GM18867 (cell line): ENCODE results near the gene FBXO11.

Source experiments
- ATAC-seq: cut with Tn5 transposase; IDR thresholded peaks from one replicate; pipeline ENCODE4 v1.9.1; 2021; ENCODE audit warnings: mild to moderate bottlenecking, moderate library complexity; ENCODE audit not compliant: unreplicated experiment

FBXO11 gene

GRCh38 chr2:47798631-47799030 lies 107.7 kb downstream of the FBXO11 start:
- ATAC-seq, result no peak

DNA sequence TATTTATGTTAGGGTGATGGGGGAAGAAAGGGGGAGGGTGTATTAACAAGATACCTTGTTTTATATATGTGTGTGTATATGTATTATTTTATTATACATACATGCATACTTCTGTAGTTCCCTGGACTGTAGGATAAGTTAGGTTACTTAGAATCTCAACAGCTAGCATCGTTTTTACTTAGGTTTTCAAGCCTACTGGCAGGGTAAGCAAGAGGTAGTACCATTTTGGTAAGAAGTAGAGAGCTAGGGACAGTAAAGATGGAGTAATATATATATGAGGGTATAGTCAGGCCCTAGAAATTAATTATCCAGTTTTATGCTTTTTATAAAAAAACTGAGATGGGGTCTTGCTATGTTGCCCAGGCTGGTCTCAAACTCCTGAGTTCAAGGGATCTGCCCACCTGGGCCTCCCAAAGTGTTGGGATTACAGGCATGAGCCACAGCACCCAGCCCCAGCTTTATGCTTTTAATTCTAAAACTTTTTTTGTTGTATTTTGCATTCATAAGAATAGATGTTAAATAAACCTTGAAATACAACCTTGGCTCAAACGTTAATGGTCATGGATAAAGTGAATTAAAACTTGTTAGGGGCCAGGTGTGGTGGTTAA lies 110.1 kb downstream of the FBXO11 start:
- ATAC-seq, result no peak

GRCh38 chr2:47785986-47786385 lies 120.3 kb downstream of the FBXO11 start:
- no peak for ATAC-seq

- no peak for ATAC-seq
Observed at GRCh38 chr2:47784352-47784851, 121.9 kb downstream of the FBXO11 start.

GRCh38 chr2:47783486-47784351 lies 122.6 kb downstream of the FBXO11 start:
- peak; percentile 16 for ATAC-seq

- peak; percentile 88 for ATAC-seq
Observed at GRCh38 chr2:47782671-47783485, 123.4 kb downstream of the FBXO11 start, which contains the start of gene MSH6. TSS of gene MSH6 (plus strand) at chr2:47783145. CDS start at chr2:47783234, 89 bp downstream.

GRCh38 chr2:47782381-47782670 lies 124.0 kb downstream of the FBXO11 start:
- ATAC-seq, result no peak

GRCh38 chr2:47779426-47779790 lies 126.9 kb downstream of the FBXO11 start:
- no peak for ATAC-seq

- ATAC-seq, result no peak
Observed at GRCh38 chr2:47778698-47779425, 127.4 kb downstream of the FBXO11 start.

GRCh38 chr2:47777277-47777937 lies 128.9 kb downstream of the FBXO11 start:
- no peak for ATAC-seq

GRCh38 chr2:47774567-47774966 lies 131.7 kb downstream of the FBXO11 start:
- no peak for ATAC-seq

DNA sequence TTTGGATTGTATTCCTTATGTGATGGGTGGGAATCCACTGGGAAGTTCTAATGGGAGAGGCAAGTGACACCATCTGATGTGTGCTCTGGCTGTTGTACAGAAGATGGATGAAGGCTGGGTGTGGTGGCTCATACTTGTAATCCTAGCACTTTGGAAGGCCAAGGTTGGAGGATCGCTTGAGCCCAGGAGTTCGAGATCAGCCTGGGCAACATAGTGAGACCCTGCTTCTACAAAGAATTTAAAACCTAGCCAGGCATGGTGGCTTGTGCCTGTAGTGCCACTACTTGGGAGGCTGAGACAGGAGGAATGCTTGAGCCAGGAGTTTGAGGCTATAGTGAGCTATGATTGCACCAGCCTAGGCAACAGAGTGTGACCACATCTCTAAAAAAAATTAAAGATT lies 134.0 kb downstream of the FBXO11 start:
- ATAC-seq, result no peak

- ATAC-seq, result no peak
Observed at GRCh38 chr2:47771211-47771610, 135.1 kb downstream of the FBXO11 start.

DNA sequence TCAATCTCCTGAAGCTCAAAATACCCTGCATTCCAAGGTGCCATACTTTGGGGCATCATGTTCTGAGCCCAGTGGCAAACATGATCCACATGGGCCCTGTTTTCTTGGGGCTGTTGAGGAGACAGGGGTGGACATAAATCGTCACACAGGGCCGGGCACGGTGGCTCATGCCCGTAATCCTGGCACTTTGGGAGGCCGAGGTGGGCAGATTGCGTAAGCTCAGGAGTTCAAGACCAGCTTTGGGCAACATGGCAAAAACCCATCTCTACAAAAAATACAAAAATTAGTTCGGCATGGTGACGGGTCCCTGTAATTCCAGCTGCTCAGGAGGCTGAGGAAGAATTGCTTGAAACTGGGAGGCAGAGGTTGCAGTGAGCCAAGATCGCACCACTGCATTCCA lies 137.0 kb downstream of the FBXO11 start:
- ATAC-seq, result no peak

DNA sequence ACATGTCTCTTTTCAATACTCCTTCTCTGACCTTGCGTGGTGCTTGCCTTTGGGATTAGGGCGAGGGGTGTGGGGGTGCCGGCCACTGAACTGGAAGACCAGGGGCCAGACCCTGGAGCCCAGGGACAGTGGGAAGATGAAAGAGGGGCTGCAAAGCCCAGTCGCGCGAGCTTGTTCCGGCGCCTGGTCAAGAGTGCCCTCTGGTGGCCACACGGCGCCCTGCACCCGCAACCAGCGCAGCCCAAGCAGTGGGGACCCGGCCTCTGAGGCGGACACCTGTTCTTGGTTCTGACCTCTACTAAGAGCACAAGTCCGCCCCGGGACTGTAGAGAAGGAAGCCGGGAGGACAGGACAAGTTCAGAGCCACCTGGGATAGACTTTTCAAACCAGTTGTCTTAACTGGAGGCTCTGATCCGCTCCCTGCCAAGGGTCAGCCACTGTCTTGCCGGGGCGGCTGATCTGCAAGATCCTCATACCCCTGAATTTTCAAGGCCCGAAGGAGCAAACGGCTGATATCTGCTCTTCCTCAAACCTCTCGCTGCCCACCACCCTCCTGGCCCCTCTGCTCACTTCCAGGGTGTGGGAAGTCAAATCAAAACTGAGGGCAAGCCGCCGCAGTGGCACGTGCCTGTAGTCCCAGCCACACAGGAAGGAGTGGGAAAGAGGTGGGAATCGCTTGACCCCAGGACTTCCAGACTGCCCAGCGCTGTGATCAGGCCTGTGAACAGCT lies 138.3 kb downstream of the FBXO11 start:
- peak; percentile 68 for ATAC-seq

GRCh38 chr2:47767497-47767844 lies 138.8 kb downstream of the FBXO11 start:
- ATAC-seq, result no peak

DNA sequence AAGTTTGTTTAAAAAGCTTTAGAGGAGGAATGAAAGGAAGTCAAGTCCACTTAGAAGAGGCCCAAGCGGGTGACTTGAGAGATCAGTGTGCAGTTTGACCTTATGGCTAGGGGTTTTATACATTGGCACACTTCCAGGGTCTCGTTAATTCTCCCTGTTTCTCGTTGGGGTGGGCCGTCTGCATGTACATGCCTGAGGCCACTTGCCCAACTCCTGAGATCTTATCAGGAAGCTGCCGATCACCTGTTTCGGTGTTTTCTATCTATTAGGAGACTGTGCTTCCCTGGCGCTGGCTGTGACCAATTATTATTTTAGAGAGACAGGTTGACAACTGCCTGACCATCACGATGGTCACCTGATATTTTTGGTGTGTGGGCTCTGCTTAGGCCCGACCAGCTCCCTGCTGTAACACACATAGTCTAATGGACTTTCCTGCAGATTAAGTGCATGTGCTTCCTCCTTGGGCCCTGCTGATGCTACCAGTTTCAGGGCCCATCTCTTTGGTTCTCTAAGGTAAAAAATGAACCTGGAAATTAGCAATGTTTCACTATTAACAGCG lies 154.4 kb downstream of the FBXO11 start:
- peak; percentile 37 for ATAC-seq

DNA sequence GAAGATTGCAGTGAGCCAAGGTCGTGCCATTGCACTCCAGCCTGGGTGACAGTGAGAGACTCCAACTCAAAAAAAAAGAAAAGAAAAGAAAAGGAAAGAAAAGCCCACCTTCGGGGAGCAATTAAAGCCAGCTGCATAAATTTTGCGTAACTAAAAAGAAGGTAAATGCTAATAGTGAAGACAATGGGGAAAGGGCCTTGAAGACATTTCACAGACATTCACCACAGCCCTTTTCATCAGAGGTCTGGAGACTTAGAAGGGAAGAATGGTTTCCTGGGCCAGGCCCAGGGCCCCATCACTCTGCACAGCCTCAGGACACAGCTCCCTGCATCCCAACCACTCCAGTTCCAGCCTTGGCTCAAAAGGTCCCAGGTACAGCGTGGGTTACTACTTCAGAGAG lies 158.4 kb downstream of the FBXO11 start:
- no peak for ATAC-seq

DNA sequence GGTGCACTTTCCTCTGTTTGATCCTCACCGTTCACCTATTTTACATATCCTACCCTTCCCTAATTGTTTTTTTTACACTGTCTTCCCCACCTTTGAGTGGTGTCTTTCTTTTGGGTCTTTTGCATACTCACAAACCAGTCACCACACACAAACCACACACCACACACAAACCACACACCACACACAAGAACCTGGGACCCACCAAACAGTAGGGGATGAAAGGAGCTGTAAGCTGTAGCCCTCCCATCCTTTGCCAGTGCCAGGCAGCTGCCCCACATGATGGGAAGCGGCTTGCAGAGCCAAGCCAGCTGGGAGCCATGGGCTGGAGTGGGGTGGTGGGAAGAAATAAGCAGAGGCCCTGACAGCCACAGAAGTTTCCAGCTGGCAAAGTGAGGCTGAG lies 162.2 kb downstream of the FBXO11 start:
- no peak for ATAC-seq
